IMR-90 (cell line): ENCODE results near the gene VPS13A.

Source experiments
- CEBPB ChIP-seq: IDR thresholded peaks from 2 replicates; pipeline ENCODE4 v1.6.1; 2012; ENCODE audit warnings: low read depth, low read length, improper control_type of control experiment
- CTCF ChIP-seq: conservative IDR thresholded peaks from 2 replicates; pipeline ENCODE4 v1.5.1; 2012; ENCODE audit warnings: mild to moderate bottlenecking, low read depth, low read length, improper control_type of control experiment
- MAZ ChIP-seq: IDR thresholded peaks from 2 replicates; pipeline ENCODE4 v1.6.1; 2012; ENCODE audit warnings: low read depth, mild to moderate bottlenecking, low read length, improper control_type of control experiment, moderate library complexity, borderline replicate concordance
- MXI1 ChIP-seq: IDR thresholded peaks from 2 replicates; pipeline ENCODE4 v1.6.1; 2012; ENCODE audit warnings: low read depth, mild to moderate bottlenecking, low read length, moderate library complexity, borderline replicate concordance
- POLR2A ChIP-seq: IDR thresholded peaks from 2 replicates; pipeline ENCODE4 v1.6.1; 2012; ENCODE audit warnings: mild to moderate bottlenecking, low read depth, low read length
- RAD21 ChIP-seq: IDR thresholded peaks from 2 replicates; pipeline ENCODE4 v1.6.1; 2012; ENCODE audit warnings: low read length, improper control_type of control experiment
- RCOR1 ChIP-seq: IDR thresholded peaks from 2 replicates; pipeline ENCODE4 v1.6.1; 2012; ENCODE audit warnings: mild to moderate bottlenecking, low read length, improper control_type of control experiment; ENCODE audit not compliant: insufficient replicate concordance
- RFX5 ChIP-seq: IDR thresholded peaks from 2 replicates; pipeline ENCODE4 v1.8.0; 2012; ENCODE audit warnings: low read depth, mild to moderate bottlenecking, low read length, moderate library complexity
- TF ChIP-seq, protein P1 (sequence below): fragments of 150-350 bp; IDR thresholded peaks from 2 replicates; pipeline ENCODE4 v1.6.1; 2017; ENCODE audit warnings: mild to moderate bottlenecking, antibody characterized with exemption, low read length, low read depth
- TF ChIP-seq, protein P2 (sequence below): fragments of 150-350 bp; IDR thresholded peaks from 2 replicates; pipeline ENCODE4 v1.6.1; 2016; ENCODE audit warnings: low read depth, mild to moderate bottlenecking, low read length, moderate library complexity, borderline replicate concordance

GRCh38 chr9:77427256-77427927, 250.1 kb downstream of the VPS13A start:
- TF ChIP-seq CTCF (no peak), POLR2A (no peak), RAD21 (no peak), RFX5 (no peak), MAZ (no peak), RCOR1 (no peak), MXI1 (no peak), CEBPB (no peak)
- TF ChIP-seq, protein P1, sequence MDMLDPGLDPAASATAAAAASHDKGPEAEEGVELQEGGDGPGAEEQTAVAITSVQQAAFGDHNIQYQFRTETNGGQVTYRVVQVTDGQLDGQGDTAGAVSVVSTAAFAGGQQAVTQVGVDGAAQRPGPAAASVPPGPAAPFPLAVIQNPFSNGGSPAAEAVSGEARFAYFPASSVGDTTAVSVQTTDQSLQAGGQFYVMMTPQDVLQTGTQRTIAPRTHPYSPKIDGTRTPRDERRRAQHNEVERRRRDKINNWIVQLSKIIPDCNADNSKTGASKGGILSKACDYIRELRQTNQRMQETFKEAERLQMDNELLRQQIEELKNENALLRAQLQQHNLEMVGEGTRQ: no peak
- TF ChIP-seq, protein P2, sequence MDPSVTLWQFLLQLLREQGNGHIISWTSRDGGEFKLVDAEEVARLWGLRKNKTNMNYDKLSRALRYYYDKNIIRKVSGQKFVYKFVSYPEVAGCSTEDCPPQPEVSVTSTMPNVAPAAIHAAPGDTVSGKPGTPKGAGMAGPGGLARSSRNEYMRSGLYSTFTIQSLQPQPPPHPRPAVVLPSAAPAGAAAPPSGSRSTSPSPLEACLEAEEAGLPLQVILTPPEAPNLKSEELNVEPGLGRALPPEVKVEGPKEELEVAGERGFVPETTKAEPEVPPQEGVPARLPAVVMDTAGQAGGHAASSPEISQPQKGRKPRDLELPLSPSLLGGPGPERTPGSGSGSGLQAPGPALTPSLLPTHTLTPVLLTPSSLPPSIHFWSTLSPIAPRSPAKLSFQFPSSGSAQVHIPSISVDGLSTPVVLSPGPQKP: no peak
